Heart left ventricle (tissue), 16 donors: ENCODE results near the gene SLC31A1. TPM values are rescaled to one million over a fixed set of nuclear protein-coding genes. Genes with fewer than 3 reads are reported as not detected.

ENCODE experiments used
- ATAC-seq, 4 donors: fragments of 200-7000 bp; cut with Tn5 transposase; one replicate each; pipeline ENCODE4 v1.9.1; 2020 to 2022; ENCODE audit warnings: moderate library complexity in 4 of 4, mild to moderate bottlenecking in 3 of 4, moderate number of reproducible peaks in 1 of 4
- DNase-seq, 5 donors: peaks; one replicate each; pipeline ENCODE4 v3.0.0-alpha.2; 2020
- H3K27ac ChIP-seq, 12 donors: fragments of 200-600 bp; sonication (generic) in 4 of 12; one replicate each; pipeline versions ENCODE4 v1.5.0 to v1.8.0; 2016 to 2022; ENCODE audit warnings: mild to moderate bottlenecking in 2 of 12
- H3K27me3 ChIP-seq, 9 donors: fragments of 200-600 bp; sonication (generic) in 2 of 9; one replicate each; pipeline versions ENCODE4 v1.5.1 to v1.8.0; 2016 to 2022; ENCODE audit warnings: mild to moderate bottlenecking in 3 of 9
- H3K36me3 ChIP-seq, 9 donors: fragments of 200-600 bp; sonication (generic) in 2 of 9; one replicate each; pipeline versions ENCODE4 v1.5.0 to v1.8.0; 2018 to 2022; ENCODE audit warnings: mild to moderate bottlenecking in 2 of 9
- H3K4me1 ChIP-seq, 12 donors: fragments of 200-600 bp; sonication (generic) in 4 of 12; one replicate each; pipeline versions ENCODE4 v1.5.0 to v1.8.0; 2016 to 2022; ENCODE audit warnings: mild to moderate bottlenecking in 3 of 12
- H3K4me3 ChIP-seq, 12 donors: fragments of 200-600 bp; sonication (generic) in 4 of 12; one replicate each; pipeline versions ENCODE4 v1.5.0 to v1.8.0; 2017 to 2022; ENCODE audit warnings: mild to moderate bottlenecking in 9 of 12, moderate library complexity in 4 of 12
- H3K9me3 ChIP-seq, 12 donors: fragments of 200-600 bp; sonication (generic) in 4 of 12; one replicate each; pipeline versions ENCODE4 v1.5.0 to v1.8.0; 2016 to 2022; ENCODE audit warnings: mild to moderate bottlenecking in 1 of 12
- POLR2A ChIP-seq, 2 donors: fragments of 450-650 bp; IDR thresholded peaks; one replicate each; pipeline ENCODE4 v1.6.1; 2017; ENCODE audit warnings: antibody characterized with exemption in 2 of 2, mild to moderate bottlenecking in 2 of 2, moderate library complexity in 2 of 2
- WGBS, 4 donors: extraction: QIAGEN DNeasy Blood & Tissue Kit in 2 of 4; methylation state at CpG; one replicate each; pipeline versions ENCODE4 v1.1.5 to v1.1.7; 2013 to 2018; 5-methylcytosine and 5-hydroxymethylcytosine counted together
- intact Hi-C, 10 donors: fragments of 100-400 bp; cut with DNase I; formaldehyde crosslinking; loops; one replicate each; pipeline versions ENCODE4 v1.11.1 to v1.14.2; 2022
- polyA plus RNA-seq, 2 donors: library from polyadenylated mRNA; stranded (reverse); fragments of 200-250 nt; gene quantifications; one replicate each; pipeline ENCODE4 v1.2.3, GENCODE V29; 2013
- total RNA-seq, 9 donors: library from RNA; depleted of rRNA in 2 of 9; stranded (reverse); fragments of >200 nt in 2 of 9; fragmentation: NEBNext Ultra II Directional in 3 of 9; extraction: Animal tissue kit (Norgen Biotek cat#: 25700) in 3 of 9; gene quantifications; one replicate each; pipeline versions ENCODE4 v1.1.0 to v1.2.4, GENCODE V29; 2016 to 2023
- TF ChIP-seq, protein P1 (sequence below), 12 donors: fragments of 200-600 bp; sonication (generic) in 4 of 12; IDR thresholded peaks; one replicate each; pipeline versions ENCODE4 v1.5.0 to v1.8.0; 2018 to 2022; ENCODE audit warnings: antibody characterized with exemption in 12 of 12, mild to moderate bottlenecking in 5 of 12
- donor health status: ischemic (EF 13 %, LVEDD 7.1; RV severe dilation, severe dysfunction).
- donor health status: healthy with polysubstance abuse.
- donor health status: DM: no; HTN: yes; CAD: no.
- donor health status: DM: no; HTN: no; CAD: no.
- donor health status: ischemic (EF 25% LVEDD 6.9; RV normal size, moderate dysfunction).
- donor health status: ischemic (EF 25% LVEDD 5.7; RV mildly dilated, moderate dysfunction).
- donor health status: healthy.
- donor health status: DM: yes; HTN: yes; CAD: no.
- donor health status: ischemic (EF 35%, LVEDD 5.7; RV mildly dilated, moderate dysfunction).
- donor health status: nonischemic (EF 11% LVEDD 7.7; RV severe dilation, severe dysfunction).
- donor health status: DM: yes; HTN: yes; CAD: no.
- donor health status: PGD.
- donor health status: ischemic (EF 29% LVEDD 5.4; RV normal size, mild dysfunction).
- donor health status: nonischemic (EF 23%, LVEDD 6.1; RV moderate dilation, normal function).

The SLC31A1 gene
- total and polyA plus RNA-seq, 11 donors = 4.2 to 22.3 (median 10.7) TPM

DNA sequence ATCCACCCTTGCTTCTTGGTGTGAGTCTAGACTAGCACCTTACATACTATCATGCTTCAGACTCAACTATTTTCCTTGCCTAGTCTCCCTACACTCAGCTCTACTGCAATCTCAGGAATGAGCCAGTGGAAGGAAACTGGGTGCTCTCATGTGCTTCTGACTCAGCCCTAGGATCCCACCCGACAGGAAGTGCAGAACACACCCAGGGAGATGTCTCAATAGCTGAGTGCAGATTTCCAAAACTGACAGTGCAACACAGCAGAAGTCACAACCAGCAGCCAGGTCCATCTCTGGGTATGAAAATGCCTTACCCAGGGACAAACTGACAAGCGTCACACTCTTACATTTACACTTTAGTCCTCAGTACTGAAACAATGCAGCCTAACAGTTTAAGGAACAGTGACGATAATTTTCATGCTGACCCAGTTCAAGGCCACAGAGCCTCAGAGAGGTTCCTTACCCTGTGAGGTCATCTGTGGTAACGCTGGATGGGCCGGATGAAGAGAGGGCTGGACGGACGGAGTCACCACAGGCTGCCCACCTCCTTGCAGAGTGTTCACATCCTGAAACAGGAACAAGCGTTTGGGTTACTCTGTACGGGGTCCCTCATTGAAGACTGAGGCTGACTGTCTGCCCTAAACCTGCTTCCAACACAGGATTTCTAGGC is 33.3 kb upstream of the SLC31A1 start:
- H3K27ac ChIP-seq = peak overlapping the region in 10 of 12 donors; percentile 14 to 89 (median 44)
- TF ChIP-seq, protein P1, sequence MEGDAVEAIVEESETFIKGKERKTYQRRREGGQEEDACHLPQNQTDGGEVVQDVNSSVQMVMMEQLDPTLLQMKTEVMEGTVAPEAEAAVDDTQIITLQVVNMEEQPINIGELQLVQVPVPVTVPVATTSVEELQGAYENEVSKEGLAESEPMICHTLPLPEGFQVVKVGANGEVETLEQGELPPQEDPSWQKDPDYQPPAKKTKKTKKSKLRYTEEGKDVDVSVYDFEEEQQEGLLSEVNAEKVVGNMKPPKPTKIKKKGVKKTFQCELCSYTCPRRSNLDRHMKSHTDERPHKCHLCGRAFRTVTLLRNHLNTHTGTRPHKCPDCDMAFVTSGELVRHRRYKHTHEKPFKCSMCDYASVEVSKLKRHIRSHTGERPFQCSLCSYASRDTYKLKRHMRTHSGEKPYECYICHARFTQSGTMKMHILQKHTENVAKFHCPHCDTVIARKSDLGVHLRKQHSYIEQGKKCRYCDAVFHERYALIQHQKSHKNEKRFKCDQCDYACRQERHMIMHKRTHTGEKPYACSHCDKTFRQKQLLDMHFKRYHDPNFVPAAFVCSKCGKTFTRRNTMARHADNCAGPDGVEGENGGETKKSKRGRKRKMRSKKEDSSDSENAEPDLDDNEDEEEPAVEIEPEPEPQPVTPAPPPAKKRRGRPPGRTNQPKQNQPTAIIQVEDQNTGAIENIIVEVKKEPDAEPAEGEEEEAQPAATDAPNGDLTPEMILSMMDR (IDR thresholded peaks at IDR 0.05) = no peak
- TF ChIP-seq POLR2A (IDR thresholded peaks at IDR 0.05) = peak in 1 of 2 donors; percentile 39
- H3K4me3 ChIP-seq = peak overlapping the region in 2 of 12 donors; percentile 6 to 37
- peaks cover 0 to 36% (median 0%) of the 10 kb centered on the region in 12 donors for H3K4me1 ChIP-seq
- DNase-seq = peak; percentile 26 to 70 (median 41)
- H3K9me3 ChIP-seq = no peaks in the 10 kb centered on the region
- H3K36me3 ChIP-seq = peaks cover 0 to 100% (median 86%) of the 10 kb centered on the region in 9 donors
- peak; percentile 78 to 96 (median 95) for ATAC-seq
- H3K27me3 ChIP-seq = no peaks in the 10 kb centered on the region
- intact Hi-C loops = loop anchor here in 1 of 10 donors (10.0 kb wide), 1 partner anchor 87 kb away; the partner anchor contains the start of genes CDC26 and PRPF4
- WGBS, 4 donors = 71 to 82% (median 77%) methylated on average over 8 to 9 of the region's 9 CpGs

DNA sequence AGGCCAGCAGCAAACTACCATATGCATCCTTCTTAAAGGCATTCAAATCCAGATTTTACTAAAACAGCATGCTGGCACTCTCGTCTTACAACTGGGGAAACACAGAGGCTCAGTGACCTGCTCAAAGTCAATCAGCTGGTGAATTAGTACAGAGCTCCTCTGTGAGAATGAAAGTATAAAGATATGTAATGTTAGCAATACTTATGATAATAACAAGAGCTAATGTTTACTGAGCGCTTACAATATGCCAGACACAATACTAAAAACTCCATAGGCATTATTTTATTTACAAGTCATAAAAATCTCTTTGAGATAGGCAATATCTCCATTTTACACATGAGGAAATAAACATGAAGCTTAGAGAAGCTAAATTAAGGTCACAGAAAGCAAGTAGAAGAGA is 28.9 kb upstream of the SLC31A1 start:
- no peak overlapping the region for H3K4me3 ChIP-seq
- WGBS, 4 donors = 46 to 100% (median 80%) methylated on average over 2 of the region's 2 CpGs
- H3K9me3 ChIP-seq = no peaks in the 10 kb centered on the region
- intact Hi-C loops = loop anchor here in 1 of 10 donors (5.0 kb wide), 1 partner anchor 95 kb away; no protein-coding TSS in a partner anchor
- DNase-seq (no peak), ATAC-seq (no peak)
- H3K4me1 ChIP-seq = peaks cover 0 to 21% (median 0%) of the 10 kb centered on the region in 12 donors
- H3K36me3 ChIP-seq = peaks cover 0 to 99% (median 83%) of the 10 kb centered on the region in 9 donors
- H3K27ac ChIP-seq = no peak overlapping the region
- TF ChIP-seq, protein P1 (IDR thresholded peaks at IDR 0.05) = no peak
- TF ChIP-seq POLR2A (IDR thresholded peaks at IDR 0.05) = no peak
- H3K27me3 ChIP-seq = no peaks in the 10 kb centered on the region

DNA sequence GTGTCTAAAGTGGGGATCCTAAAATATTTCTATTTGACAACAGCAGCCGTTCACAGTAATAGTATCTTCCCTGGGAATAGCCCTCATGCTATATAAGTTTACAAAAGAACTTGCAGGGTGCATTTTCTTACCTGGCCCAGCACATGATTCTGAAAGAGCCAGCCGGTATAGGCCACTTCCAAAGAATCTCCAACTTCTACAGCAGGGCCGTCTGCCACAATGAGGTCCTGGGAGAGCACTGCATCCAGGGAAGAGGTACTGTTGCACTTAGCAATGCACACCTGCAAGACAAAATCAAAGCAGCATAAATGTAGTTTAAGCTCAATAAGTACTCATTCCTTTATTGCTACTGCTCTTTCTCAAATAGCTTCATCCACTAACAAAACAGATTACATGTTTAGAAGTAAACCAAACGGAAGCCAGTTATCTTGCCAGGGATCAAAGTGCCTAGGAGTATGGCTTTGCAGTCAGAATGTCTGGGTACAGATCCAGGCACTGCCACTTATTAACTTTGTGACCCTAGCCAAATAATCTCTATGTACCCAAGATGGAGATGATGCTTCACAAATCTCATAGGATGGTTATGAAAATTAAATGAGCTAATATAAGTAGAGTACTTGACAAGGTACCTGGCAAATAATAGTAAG is 21.5 kb upstream of the SLC31A1 start:
- H3K4me1 ChIP-seq = no peaks in the 10 kb centered on the region
- intact Hi-C loops = no loop called here
- no peak for DNase-seq

More for the DNA sequence above, 21.5 kb upstream of the SLC31A1 start:
- 72 to 93% (median 87%) methylated on average over 4 of the region's 4 CpGs for WGBS, 4 donors
- H3K4me3 ChIP-seq = no peak overlapping the region
- H3K27me3 ChIP-seq = no peaks in the 10 kb centered on the region
- TF ChIP-seq, protein P1 (IDR thresholded peaks at IDR 0.05) = no peak
- TF ChIP-seq POLR2A (IDR thresholded peaks at IDR 0.05) = no peak
- no peaks in the 10 kb centered on the region for H3K9me3 ChIP-seq
- peaks cover 0 to 100% (median 99%) of the 10 kb centered on the region in 9 donors for H3K36me3 ChIP-seq
- ATAC-seq = no peak
- H3K27ac ChIP-seq = no peak overlapping the region
